Activated CD8-positive, alpha-beta memory T cell treated with anti-CD3 and anti-CD28 coated beads for 48 hours (primary cell): ENCODE measurements around the gene EOMES.
"Not testable (repeated sequence)": the region's sequence is repeated elsewhere in the genome, so short reads cannot be mapped to it uniquely, and the experiment has no call there.

ENCODE experiments used
- DNase-seq, 3 experiments: peaks; one replicate each; pipeline ENCODE4 v3.0.0-alpha.2; 2020; ENCODE audit warnings: low read depth in 2 of 3, low spot score in 2 of 3

Gene EOMES

DNA sequence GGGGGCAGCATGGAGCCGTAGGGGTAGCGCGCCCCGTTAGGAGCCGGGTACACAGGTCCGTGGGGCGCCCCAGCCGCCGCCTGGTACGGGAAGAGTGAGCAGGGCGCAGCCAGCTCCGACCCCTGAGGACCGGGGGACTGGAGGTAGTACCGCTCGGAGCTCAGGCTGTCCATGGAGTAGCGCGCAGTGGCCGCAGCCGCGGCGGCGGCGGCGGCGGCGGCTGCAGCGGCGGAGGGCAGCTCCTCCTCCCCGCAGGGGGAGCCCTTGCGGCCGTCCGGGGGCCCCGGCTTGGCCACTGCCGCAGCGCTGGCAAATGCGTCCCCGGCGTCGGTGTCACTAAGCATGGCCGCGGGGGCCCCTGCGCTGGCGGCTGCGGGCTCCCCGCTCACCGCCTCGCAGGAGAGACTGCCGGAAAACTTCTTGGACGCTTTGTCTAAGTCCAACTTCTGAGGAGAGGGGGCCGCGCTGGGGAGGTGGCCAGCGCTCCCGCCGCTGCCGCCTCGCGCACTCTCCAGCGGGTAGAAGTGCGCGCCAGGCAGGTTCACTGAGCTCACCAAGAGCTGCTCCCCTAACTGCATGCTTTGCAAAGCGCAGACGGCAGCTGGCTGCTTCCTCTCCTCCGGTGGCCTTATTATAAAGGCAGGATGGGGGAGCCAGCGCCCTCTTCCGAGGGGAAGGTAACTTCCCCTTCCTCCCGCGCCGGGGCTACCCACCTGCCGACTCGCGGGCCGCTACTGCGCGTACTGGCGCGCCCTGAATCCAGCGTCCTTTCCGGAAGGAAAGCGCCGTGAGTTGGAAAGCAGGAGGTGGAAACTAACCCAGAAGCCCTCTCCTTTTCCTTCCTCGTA lies at the start of gene EOMES:
Gene EOMES, minus strand, starts transcription at position 607 of the 848 bp plus-strand sequence. Its CDS starts 29 bp downstream, at position 578.
- peak in 2 of 3 experiments; percentile 53 to 61 for DNase-seq

DNA sequence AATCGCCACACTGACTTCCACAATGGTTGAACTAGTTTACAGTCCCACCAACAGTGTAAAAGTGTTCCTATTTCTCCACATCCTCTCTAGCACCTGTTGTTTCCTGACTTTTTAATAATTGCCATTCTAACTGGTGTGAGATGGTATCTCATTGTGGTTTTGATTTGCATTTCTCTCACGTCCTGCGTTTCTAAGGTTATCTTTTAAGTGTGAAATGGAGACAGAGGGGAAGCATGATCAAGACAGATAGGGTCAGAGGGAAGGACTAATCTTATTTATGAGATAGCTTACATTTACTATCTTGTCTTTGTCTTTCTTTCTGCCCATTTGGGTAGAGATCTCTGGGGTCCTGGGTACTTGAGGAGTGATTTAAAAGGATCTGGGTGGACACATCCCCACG lies 48.3 kb upstream of the EOMES start:
- DNase-seq, result not testable (repeated sequence)

- no peak for DNase-seq
These were observed 44.9 kb upstream of the EOMES start for GRCh38 chr3:27767000-27767399.

- peak in 1 of 3 experiments; percentile 10 for DNase-seq
These were observed 36.0 kb upstream of the EOMES start for GRCh38 chr3:27758083-27758482.

DNA sequence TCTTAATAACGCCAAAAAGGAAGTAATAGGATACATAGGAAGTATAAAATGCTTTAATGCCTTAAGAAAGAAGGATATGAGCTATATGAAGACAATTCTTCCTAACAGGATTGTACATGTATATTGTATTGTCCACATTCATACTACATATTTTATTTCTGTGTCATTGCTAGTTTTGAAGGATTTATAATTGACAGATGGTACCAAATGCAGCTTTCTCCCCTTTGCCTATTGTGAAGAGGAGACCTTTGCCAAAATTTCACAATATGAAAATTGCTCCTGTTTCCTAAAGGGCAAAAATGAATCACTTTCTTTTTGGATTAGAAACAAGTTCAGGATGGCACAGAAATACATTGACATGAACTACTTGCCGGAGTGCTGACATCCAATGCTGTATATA lies 34.8 kb upstream of the EOMES start:
- no peak for DNase-seq

GRCh38 chr3:27752926-27753325 lies 30.8 kb upstream of the EOMES start:
- DNase-seq, result no peak

- DNase-seq, result no peak
These were observed 27.5 kb upstream of the EOMES start for GRCh38 chr3:27749643-27750042.

GRCh38 chr3:27746838-27747237 lies 24.7 kb upstream of the EOMES start:
- DNase-seq, result no peak

- DNase-seq, result no peak
These were observed 18.7 kb upstream of the EOMES start for GRCh38 chr3:27740854-27741253.

DNA sequence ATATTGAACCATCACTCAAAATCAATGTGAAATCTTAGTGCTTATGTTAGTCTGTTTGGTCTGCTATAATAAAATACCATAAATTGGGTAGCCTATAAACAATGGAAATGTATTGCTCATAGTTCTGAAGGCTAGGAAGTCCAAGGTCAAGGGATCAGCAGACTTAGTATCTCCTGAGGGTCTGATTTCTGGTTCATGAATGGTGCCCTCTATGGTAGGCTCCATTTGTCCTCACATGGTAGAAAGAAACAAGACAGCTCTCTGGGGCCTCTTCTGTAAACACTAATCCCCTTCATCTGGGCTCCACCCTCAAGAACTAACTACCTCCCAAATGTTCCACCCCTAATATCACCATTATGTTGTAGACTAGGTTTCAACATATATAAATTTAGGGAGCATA lies 15.0 kb upstream of the EOMES start:
- DNase-seq, result no peak

DNA sequence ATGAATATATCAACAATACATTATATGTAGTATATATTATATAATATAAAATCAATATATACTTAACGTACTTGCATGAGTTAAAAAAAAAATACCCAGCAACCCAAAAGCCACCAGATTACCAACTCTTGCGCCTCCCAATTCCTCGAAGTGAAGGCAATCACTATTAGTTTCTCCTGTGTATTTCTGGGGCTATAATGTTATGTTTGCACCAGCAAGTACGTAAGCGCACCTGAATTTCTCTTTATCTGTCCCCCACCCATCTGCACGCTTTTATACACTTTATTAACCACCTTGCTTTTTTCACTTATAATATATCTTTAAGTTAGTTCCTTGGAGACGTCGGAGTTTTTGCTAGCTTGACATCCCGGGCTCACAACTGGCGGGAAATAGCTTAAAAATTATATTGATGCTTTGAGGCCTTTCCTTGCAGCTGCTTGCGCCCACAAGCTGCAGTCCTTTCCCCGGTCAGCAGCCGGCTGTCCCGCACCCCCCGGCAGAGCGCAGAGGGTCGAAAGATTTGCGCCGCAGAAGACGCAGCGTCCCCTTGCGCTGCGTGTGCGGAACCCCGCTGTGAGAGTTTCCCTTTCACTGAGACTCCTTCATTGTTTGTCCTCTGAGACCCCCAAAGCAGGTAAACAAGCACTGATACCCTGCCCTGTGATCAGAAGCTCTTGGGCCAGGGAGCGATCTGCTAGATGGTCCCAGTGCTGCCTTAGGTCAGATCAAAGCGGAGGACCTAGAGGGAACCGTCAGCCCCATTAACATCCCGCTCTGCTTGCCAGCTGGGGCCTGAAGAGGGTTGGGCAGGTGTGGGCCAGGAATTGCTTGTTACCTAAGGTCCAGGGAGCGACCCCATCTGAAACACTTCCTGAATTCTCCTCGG lies 8.9 kb upstream of the EOMES start:
- DNase-seq, result no peak

DNA sequence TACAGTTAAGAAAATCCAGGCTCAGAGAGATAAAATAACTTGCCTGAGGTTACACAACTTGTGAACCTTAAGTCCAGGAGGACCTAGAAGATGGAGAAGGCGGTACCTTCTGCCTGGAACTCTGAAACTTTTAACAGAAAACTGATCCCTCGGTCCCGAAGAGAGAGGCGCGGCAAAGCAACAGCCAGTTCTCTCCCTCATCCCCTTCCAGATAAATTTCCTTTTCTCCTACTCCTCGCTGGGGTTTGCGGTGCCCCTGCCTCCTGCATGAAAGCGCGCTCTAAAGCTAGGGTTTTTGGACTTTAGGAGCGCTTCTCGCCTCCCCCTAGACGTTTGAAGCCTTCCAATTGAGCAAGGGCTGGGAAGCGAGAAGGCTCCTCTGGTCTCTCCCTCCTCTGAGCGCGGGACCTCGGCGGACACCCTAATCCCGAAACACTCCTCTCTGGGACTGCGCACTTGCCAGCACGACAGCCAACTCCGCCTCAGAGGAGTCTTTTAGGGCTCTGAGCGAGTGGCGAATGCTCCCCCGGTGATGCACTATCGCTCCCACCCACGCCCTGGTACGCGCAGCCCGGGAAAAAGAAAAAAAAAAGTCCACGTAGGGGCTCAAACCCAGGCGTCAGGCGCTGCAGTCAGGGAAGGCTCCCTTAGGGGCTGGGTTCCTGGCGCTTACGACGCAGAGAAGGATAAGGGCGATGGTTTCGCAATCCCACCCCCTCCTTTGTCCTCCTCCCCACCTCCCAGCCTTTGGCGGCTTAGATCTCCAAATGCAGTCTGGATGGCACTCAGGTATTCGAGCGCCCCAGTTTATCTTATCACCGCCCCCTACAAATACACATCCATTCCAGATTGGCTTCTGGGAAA lies 7.9 kb upstream of the EOMES start:
- no peak for DNase-seq

GRCh38 chr3:27729325-27729724 lies 7.2 kb upstream of the EOMES start:
- DNase-seq, result no peak

DNA sequence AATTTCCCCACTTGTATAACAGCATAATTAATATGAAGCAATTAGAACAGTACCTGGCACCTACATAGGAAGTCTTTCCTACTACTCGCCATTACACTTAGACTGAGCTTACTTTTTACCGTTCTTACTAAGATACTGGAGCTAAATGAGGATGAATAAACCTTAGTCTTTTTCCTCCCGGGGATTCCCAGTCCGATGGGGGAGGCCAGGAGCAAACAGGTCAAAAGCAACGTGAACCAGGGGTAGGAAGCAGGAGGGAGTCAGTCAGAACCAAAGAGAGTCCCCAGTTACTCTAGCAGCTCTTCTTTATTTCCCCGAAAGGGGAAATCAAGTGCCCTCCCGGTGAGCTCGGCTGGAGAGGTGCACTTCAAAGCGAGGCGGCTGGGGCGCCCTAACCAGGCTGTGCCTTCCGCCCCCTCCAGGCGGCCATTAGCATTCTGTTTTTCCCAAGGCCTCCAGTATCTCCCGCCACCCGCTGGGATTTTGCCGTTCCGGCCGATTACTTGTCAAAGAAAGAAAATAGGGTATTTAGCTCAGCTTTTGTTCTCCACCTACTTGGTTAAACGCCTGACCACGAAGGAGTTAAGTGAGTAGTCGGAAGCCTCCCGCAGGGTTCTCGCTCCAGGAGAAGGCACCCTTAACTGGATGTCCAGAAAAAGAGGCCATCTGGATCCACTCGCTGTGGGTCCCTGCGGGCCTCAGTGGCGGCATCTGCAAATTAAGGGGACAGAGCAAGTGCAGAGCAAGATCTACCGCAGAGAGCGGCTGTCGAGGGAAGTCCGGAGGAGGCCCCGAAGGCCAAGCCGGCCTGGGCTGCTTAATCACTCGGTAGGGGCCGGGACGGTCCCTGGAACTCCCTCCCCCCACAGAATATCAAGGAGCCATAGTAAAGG lies 6.3 kb upstream of the EOMES start:
- no peak for DNase-seq

DNA sequence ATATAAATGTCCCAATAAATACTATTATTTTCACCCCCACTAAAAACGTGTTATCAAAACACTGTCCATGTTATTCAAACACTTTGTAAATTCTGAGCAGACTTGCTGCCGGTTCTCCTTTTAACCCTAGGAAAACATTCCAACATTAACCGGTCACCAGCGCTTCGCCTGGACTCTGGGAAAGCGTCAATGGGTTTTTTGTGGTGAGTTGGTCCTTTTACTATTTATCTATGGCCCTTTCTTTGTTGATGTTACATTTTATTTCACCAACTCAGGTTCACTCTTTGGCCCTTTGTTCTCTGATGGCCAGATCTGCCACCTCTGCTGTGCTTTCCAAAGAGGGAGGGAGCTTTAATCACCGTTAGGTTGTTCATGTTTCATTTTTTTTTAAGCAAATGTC lies 4.1 kb upstream of the EOMES start:
- no peak for DNase-seq

DNA sequence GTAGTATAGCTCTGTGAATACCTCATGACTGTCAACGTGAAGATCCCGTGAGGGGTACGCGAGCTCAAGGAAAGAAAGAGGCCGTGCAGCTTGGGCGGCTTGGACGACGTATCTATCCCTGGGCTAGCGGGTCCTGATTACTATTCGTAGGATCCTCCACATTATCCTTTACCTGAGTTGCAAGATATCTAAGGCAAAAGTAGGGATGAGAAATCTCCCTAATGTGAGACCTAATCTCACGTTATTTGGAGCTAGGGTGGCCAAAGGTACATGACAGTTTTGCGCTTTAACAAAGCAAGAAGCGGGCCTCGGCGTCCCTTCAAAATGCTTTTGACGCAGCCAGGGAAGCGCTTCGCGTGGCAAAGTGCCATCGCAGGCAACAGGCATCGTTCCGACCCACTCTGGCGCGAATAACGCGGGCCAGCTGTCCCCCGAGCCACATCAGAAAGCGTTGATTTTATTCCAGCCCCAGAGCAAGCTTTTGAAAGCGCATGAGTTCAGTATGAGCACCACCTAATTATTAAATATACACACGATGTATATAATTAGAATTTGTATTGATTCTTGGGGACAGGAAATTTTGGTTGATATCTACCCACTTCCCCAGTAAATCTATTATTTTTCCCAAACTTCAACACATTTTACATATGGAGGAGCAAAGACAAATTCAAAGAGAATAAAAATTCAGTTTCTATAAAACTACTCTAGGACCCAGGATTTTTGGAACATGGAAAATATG lies 2.5 kb upstream of the EOMES start:
- no peak for DNase-seq

- no peak for DNase-seq
These were observed 1.8 kb upstream of the EOMES start for GRCh38 chr3:27723815-27724458.

DNA sequence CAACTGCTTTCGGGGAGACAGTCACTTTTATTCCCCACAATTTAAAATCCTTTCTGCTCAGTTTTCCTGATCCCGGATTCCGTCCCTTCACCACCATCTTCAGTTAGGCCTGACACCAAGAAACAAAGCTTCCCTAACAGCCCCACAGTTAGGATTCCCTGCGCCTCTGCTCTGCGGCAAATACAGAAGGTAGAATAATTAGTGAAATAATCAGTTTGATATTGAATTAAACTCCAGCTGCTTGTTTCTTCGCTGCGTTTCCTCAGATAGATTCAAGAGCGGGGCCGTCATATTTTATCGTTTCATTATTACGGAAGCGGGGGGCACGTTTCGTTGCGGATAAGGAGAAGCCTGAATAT lies 1.3 kb upstream of the EOMES start:
- no peak for DNase-seq

DNA sequence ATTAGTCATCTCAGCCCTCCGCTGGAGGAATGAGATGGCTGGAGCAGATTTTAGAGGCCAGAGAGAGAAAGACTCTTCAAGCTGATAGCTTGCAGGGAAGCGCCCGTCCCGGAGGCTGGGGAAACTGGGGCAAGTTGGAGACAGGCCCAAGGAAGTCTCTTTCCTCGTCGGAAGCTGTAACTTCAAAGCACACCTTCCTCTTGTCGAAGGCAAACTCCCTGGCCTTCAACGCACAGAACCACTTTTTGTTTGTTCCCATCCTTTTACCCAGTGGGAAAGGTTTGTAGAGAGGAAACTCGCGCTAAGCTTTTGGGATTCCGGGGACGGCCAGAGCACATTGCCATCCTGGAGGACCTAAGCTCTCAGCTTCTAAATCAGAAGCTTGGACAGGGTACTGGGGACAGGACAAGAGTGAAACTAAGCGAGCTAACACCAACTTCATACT lies 900 bp upstream of the EOMES start:
- DNase-seq, result no peak
